ENCODE measurements around the gene GPRASP2. TPM values are rescaled to one million over a fixed set of nuclear protein-coding genes. Genes with fewer than 3 reads are reported as not detected.
A peak's percentile ranks its signal among the peaks of the same experiment; 100 is the strongest.

The GPRASP2 gene
- polyA plus RNA-seq, 4 donors, result 0.45 to 13.2 (median 3.4) TPM

- peak in 1 of 2 donors; percentile 46 for DNase-seq
- no peaks in the 10 kb centered on the region for H3K4me1 ChIP-seq (ENCODE audit: control insufficient read depth in 3 of 3, insufficient read depth in 2 of 3, low read depth in 1 of 3, low read length in 2 of 3)
- WGBS, 3 donors, result 1 to 34% (median 17%) methylated on average over 36 to 61 of the region's 61 CpGs
- peaks cover 0 to 2% (median 0%) of the 10 kb centered on the region in 3 donors for H3K36me3 ChIP-seq (ENCODE audit: control insufficient read depth in 3 of 3, insufficient read depth in 2 of 3, low read depth in 1 of 3, low read length in 3 of 3)
- peak overlapping the region in 2 of 3 donors; percentile 51 to 58 for H3K4me3 ChIP-seq (ENCODE audit: low read depth in 1 of 3, low read length in 3 of 3)
- peak overlapping the region in 1 of 3 donors; percentile 22 for H3K27ac ChIP-seq (ENCODE audit: low read depth in 1 of 3, low read length in 2 of 3)
- FAIRE-seq, result no peak
- H3K9me3 ChIP-seq (ENCODE audit: control insufficient read depth in 2 of 2, insufficient read depth in 1 of 2, low read depth in 1 of 2, low read length in 1 of 2), result no peaks in the 10 kb centered on the region
- no peaks in the 10 kb centered on the region for H3K27me3 ChIP-seq (ENCODE audit: control insufficient read depth in 3 of 3, insufficient read depth in 3 of 3, low read length in 3 of 3)
Measured at GRCh38 chrX:102745857-102746584, 33.8 kb downstream of the GPRASP2 start.

GRCh38 chrX:102765217-102765616, 53.0 kb downstream of the GPRASP2 start:
- Histone ChIP-seq H3K4me3 (ENCODE audit: low read depth in 1 of 3, low read length in 3 of 3) (no peak overlapping the region), H3K27ac (ENCODE audit: low read depth in 1 of 3, low read length in 2 of 3) (no peak overlapping the region), H3K36me3 (ENCODE audit: control insufficient read depth in 3 of 3, insufficient read depth in 2 of 3, low read depth in 1 of 3, low read length in 3 of 3) (no peaks in the 10 kb centered on the region), H3K4me1 (ENCODE audit: control insufficient read depth in 3 of 3, insufficient read depth in 2 of 3, low read depth in 1 of 3, low read length in 2 of 3) (no peaks in the 10 kb centered on the region), H3K9me3 (ENCODE audit: control insufficient read depth in 2 of 2, insufficient read depth in 1 of 2, low read depth in 1 of 2, low read length in 1 of 2) (no peaks in the 10 kb centered on the region), H3K27me3 (ENCODE audit: control insufficient read depth in 3 of 3, insufficient read depth in 3 of 3, low read length in 3 of 3) (no peaks in the 10 kb centered on the region)
- 39 to 61% (median 47%) methylated on average over 2 of the region's 2 CpGs for WGBS, 3 donors
- DNase-seq (no peak), FAIRE-seq (no peak)

- H3K27me3 ChIP-seq (ENCODE audit: control insufficient read depth in 3 of 3, insufficient read depth in 3 of 3, low read length in 3 of 3), result no peaks in the 10 kb centered on the region
- FAIRE-seq (no peak), DNase-seq (no peak)
- H3K27ac ChIP-seq (ENCODE audit: low read depth in 1 of 3, low read length in 2 of 3), result no peak overlapping the region
- H3K9me3 ChIP-seq (ENCODE audit: control insufficient read depth in 2 of 2, insufficient read depth in 1 of 2, low read depth in 1 of 2, low read length in 1 of 2), result no peaks in the 10 kb centered on the region
- no peaks in the 10 kb centered on the region for H3K4me1 ChIP-seq (ENCODE audit: control insufficient read depth in 3 of 3, insufficient read depth in 2 of 3, low read depth in 1 of 3, low read length in 2 of 3)
- no peaks in the 10 kb centered on the region for H3K36me3 ChIP-seq (ENCODE audit: control insufficient read depth in 3 of 3, insufficient read depth in 2 of 3, low read depth in 1 of 3, low read length in 3 of 3)
- no peak overlapping the region for H3K4me3 ChIP-seq (ENCODE audit: low read depth in 1 of 3, low read length in 3 of 3)
- 61 to 76% (median 72%) methylated on average over 4 of the region's 4 CpGs for WGBS, 3 donors
Measured at GRCh38 chrX:102765809-102766208, 53.6 kb downstream of the GPRASP2 start.

- Histone ChIP-seq H3K4me3 (ENCODE audit: low read depth in 1 of 3, low read length in 3 of 3) (no peak overlapping the region), H3K9me3 (ENCODE audit: control insufficient read depth in 2 of 2, insufficient read depth in 1 of 2, low read depth in 1 of 2, low read length in 1 of 2) (no peaks in the 10 kb centered on the region), H3K4me1 (ENCODE audit: control insufficient read depth in 3 of 3, insufficient read depth in 2 of 3, low read depth in 1 of 3, low read length in 2 of 3) (no peaks in the 10 kb centered on the region), H3K36me3 (ENCODE audit: control insufficient read depth in 3 of 3, insufficient read depth in 2 of 3, low read depth in 1 of 3, low read length in 3 of 3) (no peaks in the 10 kb centered on the region), H3K27me3 (ENCODE audit: control insufficient read depth in 3 of 3, insufficient read depth in 3 of 3, low read length in 3 of 3) (no peaks in the 10 kb centered on the region), H3K27ac (ENCODE audit: low read depth in 1 of 3, low read length in 2 of 3) (no peak overlapping the region)
- 61 to 75% (median 62%) methylated on average over 1 of the region's 1 CpG for WGBS, 3 donors
- DNase-seq, result no peak
- FAIRE-seq, result no peak
Measured at GRCh38 chrX:102767287-102767686, 55.0 kb downstream of the GPRASP2 start.

Other genes starting within 250 kb of the GPRASP2 start
- under 1 TPM in 1 of 4 donors, not detected in 3; 0.18 TPM for gene TCP11X2, start 240.6 kb upstream of the GPRASP2 start, polyA plus RNA-seq
- gene TMSB15A, start 195.7 kb upstream of the GPRASP2 start, polyA plus RNA-seq, result 1 to 10 TPM in 1 of 4 donors, under 1 TPM in 1, not detected in 2; 0.78 to 10.0 TPM
- gene ARMCX5, start 112.9 kb upstream of the GPRASP2 start, polyA plus RNA-seq, result 10 to 100 TPM in 1 of 4 donors, 1 to 10 TPM in 3; 6.5 to 20.5 (median 8.2) TPM
- 1 to 10 TPM in 2 of 4 donors, under 1 TPM in 2; 0.67 to 8.6 (median 2.1) TPM for gene GPRASP1, start 61.0 kb upstream of the GPRASP2 start, polyA plus RNA-seq
- gene GPRASP3, start 8.3 kb downstream of the GPRASP2 start, polyA plus RNA-seq, result 1 to 10 TPM in 3 of 4 donors, under 1 TPM in 1; 0.81 to 9.3 (median 1.5) TPM
- under 1 TPM in 2 of 4 donors, not detected in 2; 0.06 to 0.35 TPM for gene RAB40AL, start 224.8 kb downstream of the GPRASP2 start, polyA plus RNA-seq